WERI-Rb-1 (cell line): ENCODE data around the gene NR4A1.

Source experiments
- DNase-seq: peaks from one replicate; pipeline ENCODE4 v3.0.0-alpha.2; 2020
- H3K27ac ChIP-seq: fragments of 250-450 bp; sonication (Bioruptor Pico); 2 replicates; pipeline ENCODE4 v1.5.1; 2020; ENCODE audit warnings: mild to moderate bottlenecking, moderate library complexity
- H3K27me3 ChIP-seq: fragments of 250-450 bp; sonication (Bioruptor Pico); 2 replicates; pipeline ENCODE4 v1.5.1; 2021; ENCODE audit warnings: mild to moderate bottlenecking, low read depth, moderate library complexity; ENCODE audit not compliant: insufficient read depth, severe bottlenecking
- H3K36me3 ChIP-seq: fragments of 250-450 bp; sonication (Bioruptor Pico); 2 replicates; pipeline ENCODE4 v1.5.1; 2020; ENCODE audit warnings: mild to moderate bottlenecking, moderate library complexity
- H3K4me3 ChIP-seq: 2 replicates; pipeline ENCODE4 v1.5.1; 2011; ENCODE audit warnings: low read depth, mild to moderate bottlenecking, control low read depth, low read length
- H3K9me3 ChIP-seq: fragments of 250-450 bp; sonication (Bioruptor Pico); 2 replicates; pipeline ENCODE4 v1.5.1; 2021; ENCODE audit warnings: mild to moderate bottlenecking, moderate library complexity; ENCODE audit not compliant: severe bottlenecking
- CTCF ChIP-seq: IDR thresholded peaks from 2 replicates; pipeline ENCODE4 v1.5.1; 2011; ENCODE audit warnings: low read depth, mild to moderate bottlenecking, control low read depth, inconsistent platforms, low read length

The NR4A1 gene

GRCh38 chr12:52057638-52058576, 6.7 kb downstream of the NR4A1 start:
- DNase-seq: no peak
- H3K27ac ChIP-seq: no peak overlapping the region
- H3K27me3 ChIP-seq: no peaks in the 10 kb centered on the region
- H3K4me3 ChIP-seq: no peak overlapping the region
- no peaks in the 10 kb centered on the region for H3K9me3 ChIP-seq
- TF ChIP-seq CTCF: no peak
- H3K36me3 ChIP-seq: peaks cover 38% of the 10 kb centered on the region

- H3K4me3 ChIP-seq: no peak overlapping the region
- H3K27ac ChIP-seq: no peak overlapping the region
- no peaks in the 10 kb centered on the region for H3K9me3 ChIP-seq
- H3K36me3 ChIP-seq: peaks cover 38% of the 10 kb centered on the region
- no peaks in the 10 kb centered on the region for H3K27me3 ChIP-seq
- no peak for TF ChIP-seq CTCF
- DNase-seq: no peak
Measured at GRCh38 chr12:52058631-52059361, 7.6 kb downstream of the NR4A1 start.

GRCh38 chr12:52059582-52060497, 8.6 kb downstream of the NR4A1 start:
- no peaks in the 10 kb centered on the region for H3K9me3 ChIP-seq
- no peaks in the 10 kb centered on the region for H3K27me3 ChIP-seq

GRCh38 chr12:52060498-52061177, 9.4 kb downstream of the NR4A1 start:
- H3K9me3 ChIP-seq: no peaks in the 10 kb centered on the region
- no peak overlapping the region for H3K27ac ChIP-seq
- no peak for TF ChIP-seq CTCF
- peaks cover 26% of the 10 kb centered on the region for H3K36me3 ChIP-seq
- DNase-seq: no peak
- H3K4me3 ChIP-seq: no peak overlapping the region
- H3K27me3 ChIP-seq: no peaks in the 10 kb centered on the region

More at GRCh38 chr12:52059582-52060497, 8.6 kb downstream of the NR4A1 start:
- Histone ChIP-seq H3K27ac (no peak overlapping the region), H3K4me3 (no peak overlapping the region), H3K36me3 (peaks cover 32% of the 10 kb centered on the region)
- no peak for TF ChIP-seq CTCF
- DNase-seq: no peak
